HG03565 (cell line): Measurements from ENCODE around the gene FAM131B.
A peak's percentile ranks its signal among the peaks of the same experiment; 100 is the strongest.

Experiments used
- ATAC-seq: cut with Tn5 transposase; IDR thresholded peaks from one replicate; pipeline ENCODE4 v1.9.1; 2021; ENCODE audit warnings: mild to moderate bottlenecking, moderate library complexity; ENCODE audit not compliant: unreplicated experiment

The FAM131B gene

DNA sequence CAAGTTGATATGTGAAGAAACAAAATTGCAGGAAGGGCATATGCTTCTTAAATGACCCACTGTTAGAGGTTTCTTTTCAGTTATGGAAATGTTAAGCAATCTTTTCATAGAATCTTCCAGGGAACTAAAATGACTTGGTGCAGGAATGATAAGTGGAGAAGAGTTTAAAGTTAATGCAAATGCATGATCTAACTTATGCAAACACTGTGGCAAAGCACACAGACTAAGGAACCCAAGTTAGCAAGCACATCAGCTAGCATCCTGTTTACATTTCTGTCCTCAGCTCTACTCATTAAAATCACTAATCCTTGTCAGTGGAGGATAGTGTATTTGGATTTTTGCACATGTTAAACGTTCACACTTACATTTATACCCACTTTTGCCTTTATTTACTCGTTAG is 37.3 kb downstream of the FAM131B start:
- ATAC-seq, result peak; percentile 65

DNA sequence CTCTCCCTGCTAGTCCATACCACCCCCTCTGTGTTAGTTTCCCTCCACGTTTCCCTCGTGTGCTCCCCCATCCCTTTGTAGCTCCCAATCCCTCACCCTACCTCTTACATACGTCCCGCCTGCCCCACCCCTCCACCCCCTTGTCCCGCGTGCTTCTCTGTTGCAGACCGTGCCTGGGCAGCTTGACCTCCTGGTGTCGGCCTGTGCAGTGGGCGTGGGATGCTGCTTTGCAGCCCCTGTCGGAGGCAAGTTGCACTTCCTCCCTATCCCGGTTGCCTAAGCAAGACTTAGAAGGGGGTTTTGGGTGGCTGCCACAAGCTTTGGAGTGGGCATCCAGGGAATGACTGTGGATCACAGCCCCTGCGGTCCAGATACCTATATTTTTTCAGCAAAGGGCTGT is 38.9 kb downstream of the FAM131B start:
- no peak for ATAC-seq

DNA sequence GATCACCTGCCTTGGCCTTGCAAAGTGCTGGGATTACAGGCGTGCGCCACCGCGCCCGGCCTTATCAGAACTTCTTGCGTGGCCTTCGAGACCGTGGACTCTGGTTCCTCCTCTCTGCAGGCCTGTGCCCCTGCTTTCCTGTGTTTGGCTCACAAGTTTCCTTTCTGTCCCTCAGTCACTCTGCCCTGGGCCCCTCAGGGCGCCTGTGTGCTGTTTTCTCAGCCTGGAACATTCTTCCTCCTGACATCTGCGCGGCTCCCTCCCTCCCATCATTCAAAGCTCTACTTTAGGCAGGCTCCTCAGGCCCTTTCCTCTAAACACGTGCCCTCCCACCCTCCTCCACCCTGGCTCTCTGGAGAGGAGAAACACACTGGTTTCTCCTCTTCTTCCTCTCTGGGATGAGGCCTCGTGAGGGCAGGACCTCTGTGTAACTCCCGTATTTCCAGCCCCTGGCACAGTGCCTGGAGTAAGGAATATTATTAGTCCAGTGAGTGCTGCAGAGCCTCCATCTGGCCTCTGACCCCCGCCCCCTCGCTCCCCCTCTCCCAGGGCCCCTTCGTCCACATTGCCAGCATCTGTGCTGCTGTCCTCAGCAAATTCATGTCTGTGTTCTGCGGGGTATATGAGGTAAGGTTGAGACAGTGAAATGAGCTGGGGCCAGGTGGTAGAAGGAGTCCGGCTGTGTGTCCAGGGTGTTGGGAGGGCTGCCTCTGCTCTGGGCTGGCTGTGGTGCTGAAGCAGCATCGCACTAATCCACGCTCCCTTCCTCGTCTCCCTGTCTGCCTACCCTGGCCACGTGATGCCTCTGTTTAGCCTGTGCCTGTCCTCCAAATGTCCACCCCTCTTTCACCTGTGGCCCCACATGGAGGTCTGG is 39.5 kb downstream of the FAM131B start:
- no peak for ATAC-seq

DNA sequence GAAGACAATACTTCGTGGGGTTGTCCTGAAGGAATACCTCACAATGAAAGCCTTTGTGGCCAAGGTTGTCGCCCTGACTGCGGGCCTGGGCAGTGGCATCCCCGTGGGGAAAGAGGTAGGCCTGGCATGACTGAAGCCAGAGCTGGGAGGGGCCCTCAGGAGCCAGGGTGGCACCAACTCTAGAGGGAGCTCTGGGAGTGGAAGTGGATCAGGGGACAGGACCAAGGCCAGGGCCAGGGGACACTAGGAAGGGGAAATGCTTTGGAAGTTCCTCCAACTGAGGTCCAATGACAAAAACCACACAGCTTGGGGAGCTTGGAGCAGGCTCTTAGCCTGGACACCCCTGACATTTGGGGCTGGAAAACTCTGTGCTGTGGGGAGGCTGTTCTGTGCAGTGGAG is 40.8 kb downstream of the FAM131B start:
- no peak for ATAC-seq

DNA sequence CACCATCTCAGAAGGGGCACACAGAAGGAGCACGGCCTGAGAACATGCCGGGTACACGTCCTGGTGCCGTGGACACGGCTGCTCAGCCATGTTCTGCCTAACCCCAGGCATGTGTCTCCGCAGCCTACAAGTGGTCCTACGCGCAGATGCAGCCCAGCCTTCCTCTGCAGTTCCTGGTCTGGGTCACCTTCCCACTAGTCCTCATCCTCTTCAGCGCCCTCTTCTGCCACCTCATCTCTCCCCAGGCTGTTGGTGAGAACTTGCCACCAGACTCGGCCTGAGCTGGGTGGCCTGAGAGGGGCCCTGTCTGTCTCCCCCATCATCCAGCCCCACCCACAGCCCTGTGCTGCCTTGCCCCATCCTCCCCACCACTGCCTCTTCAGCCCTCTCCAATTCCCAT is 41.3 kb downstream of the FAM131B start:
- ATAC-seq, result no peak

DNA sequence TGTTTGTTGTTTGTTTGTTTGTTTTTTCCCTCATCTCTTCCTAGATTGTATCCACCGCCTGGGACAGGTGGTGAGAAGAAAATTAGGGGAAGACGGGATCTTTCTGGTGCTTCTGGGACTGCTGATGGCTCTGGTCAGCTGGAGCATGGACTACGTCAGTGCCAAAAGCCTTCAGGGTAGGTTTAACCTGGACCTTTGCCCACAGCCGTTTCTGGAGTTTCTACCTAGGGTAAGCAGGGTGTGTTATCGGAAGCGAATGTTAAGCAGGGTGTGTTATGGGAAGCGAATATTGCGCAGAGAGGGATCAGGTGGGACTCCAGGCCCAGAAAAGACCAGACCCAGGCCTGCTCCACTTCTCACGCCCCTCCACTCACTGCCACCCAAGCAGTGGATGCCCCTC is 41.9 kb downstream of the FAM131B start:
- no peak for ATAC-seq

DNA sequence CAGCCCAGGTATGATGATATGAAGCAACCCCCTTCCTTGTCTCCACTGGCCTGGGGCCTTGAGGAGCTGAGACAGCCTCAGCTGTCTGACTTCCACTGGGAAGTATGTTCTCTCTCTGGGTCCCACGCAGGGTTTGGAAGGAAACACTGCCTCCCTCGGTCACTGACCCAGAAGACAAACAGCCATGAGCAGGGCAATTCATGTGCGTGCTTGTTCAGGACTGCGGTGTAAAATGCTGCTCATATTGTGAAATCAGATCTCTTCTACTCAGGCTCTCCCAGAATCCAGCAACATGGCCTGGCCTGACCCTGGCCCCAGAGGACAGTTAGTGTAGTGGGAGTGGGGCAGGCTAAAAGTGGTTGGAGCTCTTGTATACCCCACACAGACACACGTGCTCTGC is 43.9 kb downstream of the FAM131B start:
- ATAC-seq, result no peak

DNA sequence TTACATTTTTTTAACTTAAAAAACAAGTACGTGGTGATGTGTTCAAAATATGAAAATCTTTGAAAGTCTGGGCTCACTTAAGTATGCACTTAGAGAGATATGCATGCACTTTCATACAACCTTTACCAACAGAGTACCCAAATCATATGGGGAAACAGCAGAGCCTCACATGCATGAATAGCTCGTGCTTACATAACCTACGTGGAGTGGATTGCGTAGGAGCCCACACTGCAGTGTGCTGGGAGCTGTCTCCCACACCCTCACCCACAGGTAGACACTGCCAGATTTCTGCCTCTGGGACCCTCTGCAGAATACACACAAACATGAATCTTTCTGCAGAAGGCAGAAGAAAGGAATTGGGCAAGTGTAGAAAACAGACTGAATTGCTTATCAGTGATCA is 46.0 kb downstream of the FAM131B start:
- ATAC-seq, result no peak

DNA sequence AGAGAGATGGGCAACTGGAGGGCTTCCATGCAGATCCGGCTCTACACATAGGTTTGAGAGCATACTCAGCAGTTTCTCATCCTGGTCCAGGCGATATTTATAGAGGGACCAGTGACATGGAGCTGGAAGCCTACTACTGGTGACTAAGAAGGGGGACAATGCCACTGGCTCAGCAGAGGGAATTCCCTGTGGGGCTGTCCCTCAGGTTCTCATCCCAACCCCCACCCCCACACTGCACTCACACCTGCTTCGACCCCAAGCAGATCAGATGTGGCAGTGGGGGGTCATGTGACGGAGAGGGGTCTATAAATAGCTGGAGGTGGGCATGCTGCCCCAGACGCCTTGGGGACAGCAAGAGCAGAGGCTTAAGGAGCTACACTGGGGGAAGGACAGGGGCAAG is 46.7 kb downstream of the FAM131B start, which contains the start of gene CLCN1:
Gene CLCN1 (plus strand): TSS at position 336 of the 400 bp plus-strand sequence. CDS start 102 bp downstream, outside the sequence.
- ATAC-seq, result no peak

DNA sequence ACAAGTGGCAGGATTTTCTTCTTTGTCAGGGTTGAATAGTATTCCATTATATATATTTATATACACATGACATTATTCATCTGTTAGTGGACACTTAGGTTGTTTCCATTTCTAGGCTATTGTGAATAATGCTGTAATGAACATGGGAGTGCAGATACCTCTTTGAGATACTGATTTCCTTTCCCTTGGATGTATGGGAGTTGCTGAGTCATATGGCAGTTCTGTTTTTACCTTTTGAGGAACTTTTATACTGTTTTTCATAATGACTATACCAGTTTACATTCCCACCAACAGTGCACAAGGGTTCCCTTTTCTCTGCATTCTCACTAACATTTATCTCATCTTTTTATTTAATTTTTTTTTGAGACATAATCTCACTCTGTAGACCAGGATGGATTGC is 48.4 kb downstream of the FAM131B start:
- ATAC-seq, result no peak

DNA sequence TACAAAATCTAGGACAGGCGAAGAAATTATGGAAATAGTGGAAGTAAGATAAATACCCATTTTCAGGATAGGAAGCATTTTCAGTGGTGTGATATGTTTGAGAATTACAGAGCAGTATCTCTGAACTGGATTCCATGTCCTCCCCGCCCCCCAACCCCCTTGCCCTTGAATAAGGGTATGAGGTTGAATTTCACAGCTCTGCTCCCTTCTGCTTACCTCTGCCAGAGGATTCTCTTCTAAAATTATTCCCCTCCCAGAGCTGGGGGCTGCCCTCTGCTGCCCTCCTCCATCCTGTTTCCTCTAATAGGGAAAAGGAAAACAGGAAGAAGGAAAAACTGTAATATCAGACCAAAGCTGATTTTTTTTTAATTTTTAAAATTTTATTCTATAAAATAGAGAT is 53.9 kb downstream of the FAM131B start:
- ATAC-seq, result no peak

DNA sequence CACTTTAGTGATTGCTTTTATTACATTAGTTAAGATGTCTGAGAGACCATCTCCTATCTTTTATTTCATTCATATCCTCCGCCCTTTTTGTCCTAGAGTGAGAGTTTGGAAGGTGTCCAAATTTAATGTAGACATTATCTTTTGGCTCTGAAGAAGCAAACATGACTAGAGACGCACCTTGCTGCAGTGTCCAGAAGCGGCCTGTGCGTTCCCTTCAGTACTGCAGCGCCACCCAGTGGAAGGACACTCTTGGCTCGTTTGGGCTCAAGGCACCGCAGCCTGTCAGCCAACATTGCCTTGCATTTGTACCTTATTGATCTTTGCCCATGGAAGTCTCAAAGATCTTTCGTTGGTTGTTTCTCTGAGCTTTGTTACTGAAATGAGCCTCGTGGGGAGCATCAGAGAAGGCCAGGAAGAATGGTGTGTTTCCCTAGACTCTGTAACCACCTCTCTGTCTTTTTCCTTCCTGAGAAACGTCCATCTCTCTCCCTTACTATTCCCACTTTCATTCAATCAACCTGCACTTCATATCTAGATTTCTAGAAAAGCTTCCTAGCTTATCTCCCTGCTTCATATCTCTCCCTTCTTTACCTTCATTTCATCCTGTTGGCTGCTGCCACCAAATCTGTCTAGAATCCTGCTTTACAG is 57.0 kb downstream of the FAM131B start:
- no peak for ATAC-seq

DNA sequence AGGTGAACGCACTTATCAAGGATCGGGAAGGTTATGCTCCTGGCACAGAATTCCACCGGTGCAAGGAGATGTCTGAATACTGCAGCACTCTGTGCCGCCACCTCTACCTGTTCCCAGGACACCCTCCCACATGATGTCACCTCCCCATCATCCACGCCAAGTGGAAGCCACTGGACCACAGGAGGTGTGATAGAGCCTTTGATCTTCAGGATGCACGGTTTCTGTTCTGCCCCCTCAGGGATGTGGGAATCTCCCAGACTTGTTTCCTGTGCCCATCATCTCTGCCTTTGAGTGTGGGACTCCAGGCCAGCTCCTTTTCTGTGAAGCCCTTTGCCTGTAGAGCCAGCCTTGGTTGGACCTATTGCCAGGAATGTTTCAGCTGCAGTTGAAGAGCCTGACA is 57.6 kb downstream of the FAM131B start:
- no peak for ATAC-seq

DNA sequence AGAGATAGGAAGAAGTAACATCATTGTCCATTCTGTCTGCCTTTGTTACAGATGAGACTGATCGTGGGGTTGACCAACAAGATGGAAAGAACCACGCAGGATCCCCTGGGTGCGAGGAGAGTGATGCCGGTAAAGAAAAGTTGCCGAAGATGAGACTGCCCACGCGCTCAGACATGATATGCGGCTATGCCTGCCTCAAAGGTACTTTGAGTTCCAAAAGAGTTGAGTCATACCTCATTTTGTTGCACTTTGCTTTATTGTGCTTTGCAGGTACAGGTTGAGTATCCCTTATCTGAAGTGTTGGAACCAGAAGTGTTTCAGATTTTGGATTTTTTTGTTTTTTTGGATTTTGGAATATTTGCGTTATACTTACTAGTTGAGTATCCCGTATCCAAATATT is 58.8 kb downstream of the FAM131B start:
- no peak for ATAC-seq
